Ovary (tissue), 3 donors: Measurements from ENCODE around the gene OSBPL5.

Source experiments
- POLR2A ChIP-seq: fragments of 450-650 bp; IDR thresholded peaks from one replicate; pipeline ENCODE4 v1.6.1; 2017; ENCODE audit warnings: antibody characterized with exemption, mild to moderate bottlenecking, moderate library complexity
- TF ChIP-seq, protein P1 (sequence below), 3 donors: fragments of 450-650 bp in 2 of 3; fragments of 200-600 bp in 1 of 3; IDR thresholded peaks; one replicate each; pipeline versions ENCODE4 v1.5.1 to v1.8.0; 2016 to 2022; ENCODE audit warnings: antibody characterized with exemption in 3 of 3, mild to moderate bottlenecking in 1 of 3
- donor health status: DM: no; HTN: no; CAD: no.

DNA sequence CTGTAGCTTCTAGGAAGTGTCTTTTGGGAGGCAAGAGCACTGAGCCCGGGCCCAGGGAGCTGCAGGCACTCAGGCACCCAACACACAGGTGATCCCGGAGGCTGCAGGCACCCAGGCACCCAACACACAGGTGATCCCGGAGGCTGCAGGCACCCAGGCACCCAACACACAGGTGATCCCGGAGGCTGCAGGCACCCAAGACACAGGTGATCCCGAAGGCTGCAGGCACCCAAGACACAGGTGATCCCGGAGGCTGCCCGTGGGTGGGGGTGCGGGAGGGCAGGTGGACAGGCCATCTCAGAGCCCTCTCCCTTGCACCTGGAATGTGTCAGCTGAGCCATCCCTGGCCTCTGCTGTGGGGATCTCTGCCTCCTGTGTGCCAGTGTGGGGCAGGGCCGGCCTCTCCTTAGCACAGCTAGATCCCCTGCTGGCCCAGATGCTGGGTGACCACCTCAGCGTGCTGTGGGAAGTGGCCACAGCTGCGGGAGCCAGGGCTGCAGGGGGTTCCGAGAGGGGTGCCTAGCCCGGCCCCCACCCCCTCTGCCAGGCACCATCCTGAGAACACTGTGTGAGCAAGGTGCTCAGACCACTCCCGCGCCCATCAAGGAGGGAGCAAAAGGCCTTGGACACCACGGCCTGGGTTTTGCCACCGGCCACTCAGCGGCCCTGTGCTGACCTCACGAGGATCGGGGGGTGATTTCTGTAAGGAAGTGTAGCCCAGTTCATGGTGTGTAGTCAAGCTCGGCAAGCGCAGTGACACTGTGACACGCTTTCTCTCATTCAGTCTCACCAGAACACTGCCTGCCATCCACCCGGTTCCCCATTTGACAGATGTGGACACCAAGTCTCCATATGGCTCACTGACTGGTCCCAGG is 39.3 kb upstream of the OSBPL5 start:
- TF ChIP-seq, protein P1, sequence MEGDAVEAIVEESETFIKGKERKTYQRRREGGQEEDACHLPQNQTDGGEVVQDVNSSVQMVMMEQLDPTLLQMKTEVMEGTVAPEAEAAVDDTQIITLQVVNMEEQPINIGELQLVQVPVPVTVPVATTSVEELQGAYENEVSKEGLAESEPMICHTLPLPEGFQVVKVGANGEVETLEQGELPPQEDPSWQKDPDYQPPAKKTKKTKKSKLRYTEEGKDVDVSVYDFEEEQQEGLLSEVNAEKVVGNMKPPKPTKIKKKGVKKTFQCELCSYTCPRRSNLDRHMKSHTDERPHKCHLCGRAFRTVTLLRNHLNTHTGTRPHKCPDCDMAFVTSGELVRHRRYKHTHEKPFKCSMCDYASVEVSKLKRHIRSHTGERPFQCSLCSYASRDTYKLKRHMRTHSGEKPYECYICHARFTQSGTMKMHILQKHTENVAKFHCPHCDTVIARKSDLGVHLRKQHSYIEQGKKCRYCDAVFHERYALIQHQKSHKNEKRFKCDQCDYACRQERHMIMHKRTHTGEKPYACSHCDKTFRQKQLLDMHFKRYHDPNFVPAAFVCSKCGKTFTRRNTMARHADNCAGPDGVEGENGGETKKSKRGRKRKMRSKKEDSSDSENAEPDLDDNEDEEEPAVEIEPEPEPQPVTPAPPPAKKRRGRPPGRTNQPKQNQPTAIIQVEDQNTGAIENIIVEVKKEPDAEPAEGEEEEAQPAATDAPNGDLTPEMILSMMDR (IDR thresholded peaks at IDR 0.05): no peak
- TF ChIP-seq POLR2A: no peak
